Measurements from ENCODE around the gene TNFRSF17.

TNFRSF17 gene

DNA sequence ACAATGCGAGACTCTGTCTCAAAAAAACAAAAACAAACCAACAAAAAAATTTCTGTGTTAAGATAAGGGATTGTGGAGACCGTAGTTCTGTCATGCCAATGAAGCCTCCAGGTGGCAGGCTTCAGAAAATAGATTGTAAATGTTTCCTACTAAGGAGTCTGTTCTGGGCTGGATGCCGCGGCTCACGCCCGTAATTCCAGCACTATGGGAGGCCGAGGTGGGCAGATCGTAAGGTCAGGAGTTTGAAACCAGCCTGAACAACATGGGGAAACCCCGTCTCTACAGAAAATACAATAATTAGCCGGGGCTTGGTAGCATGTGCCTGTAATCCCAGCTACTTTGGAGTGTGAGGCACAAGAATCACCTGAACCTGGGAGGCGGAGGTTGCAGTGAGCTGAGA, 7.1 kb downstream of the TNFRSF17 start:
- DNase-seq: no peak

DNA sequence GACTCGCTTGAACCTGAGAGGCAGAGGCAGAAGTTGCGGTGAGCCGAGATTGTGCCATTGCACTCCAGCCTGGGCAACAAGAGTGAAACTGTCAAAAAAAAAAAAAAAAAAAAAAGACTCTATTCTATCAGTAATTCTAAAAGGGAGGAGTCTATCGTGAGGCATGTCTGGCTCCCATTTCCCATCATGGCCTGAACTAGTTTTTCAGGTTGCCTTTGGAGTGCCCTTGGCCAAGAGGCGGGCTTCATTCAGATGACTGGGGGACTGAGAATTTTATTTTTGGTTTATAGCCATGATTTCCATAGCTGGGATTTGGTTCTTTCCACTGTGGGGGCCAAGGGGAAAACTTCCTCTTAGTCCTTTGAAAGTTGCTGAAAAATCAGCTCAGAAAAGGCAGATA, 8.1 kb downstream of the TNFRSF17 start:
- DNase-seq: no peak

DNA sequence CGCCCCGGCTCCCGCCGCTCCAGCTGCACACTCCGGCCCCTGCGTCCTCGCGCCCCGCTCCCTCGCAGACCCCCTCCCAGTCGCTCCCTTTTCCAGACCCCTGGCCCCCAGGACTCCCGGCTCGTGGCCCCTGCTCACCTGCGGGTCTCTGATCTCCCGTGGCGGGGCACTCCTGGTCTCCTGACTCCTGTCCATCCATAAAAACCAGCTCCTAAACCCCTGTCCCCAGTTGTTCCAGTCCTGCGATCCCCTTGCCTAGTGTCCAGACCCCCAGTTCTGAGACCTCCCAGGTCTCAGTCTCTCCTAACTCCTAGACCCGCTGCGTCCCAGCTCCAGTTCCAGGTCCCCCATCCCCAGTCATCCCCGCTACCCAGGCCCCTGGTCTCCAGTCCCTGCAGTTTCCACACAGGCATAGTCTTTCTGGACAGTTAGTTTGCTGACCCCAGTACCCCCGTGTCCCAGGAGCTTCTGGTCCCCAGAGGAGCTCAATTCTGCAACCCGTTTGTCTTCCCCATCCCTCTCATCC, 11.9 kb downstream of the TNFRSF17 start:
- no peak for DNase-seq

DNA sequence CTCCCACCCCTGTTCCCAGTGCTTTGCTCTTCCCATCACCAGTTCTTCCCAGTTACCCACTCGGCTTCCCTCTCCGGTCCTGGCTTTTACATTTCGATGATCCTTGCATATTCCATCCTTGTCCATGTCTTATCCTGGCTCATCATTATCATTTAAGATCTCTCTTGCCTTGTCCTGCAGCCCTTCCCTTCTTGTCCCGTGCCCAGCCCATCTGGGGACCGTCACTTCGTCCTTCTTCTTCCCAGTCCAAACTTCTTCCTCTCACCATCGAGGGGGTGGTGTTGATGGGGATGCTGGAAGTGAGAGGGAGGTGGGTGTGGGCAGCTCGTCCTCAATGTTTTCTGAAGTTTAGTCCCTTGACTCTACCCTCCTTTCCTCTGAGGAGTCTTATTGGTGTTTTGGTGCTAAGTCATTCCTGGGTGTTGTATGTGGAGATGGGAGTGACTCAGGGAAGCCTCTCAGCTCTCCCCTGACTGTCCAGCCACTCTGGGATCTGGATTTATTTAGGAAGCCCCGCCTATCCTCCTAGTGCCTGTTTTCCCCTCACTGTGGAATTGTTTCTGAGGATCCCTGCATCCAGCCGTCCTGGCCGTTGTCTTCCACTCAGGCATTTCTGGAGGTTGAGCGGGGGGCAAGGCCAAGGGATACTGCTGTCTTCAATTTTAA, 12.5 kb downstream of the TNFRSF17 start:
- no peak for DNase-seq

GRCh38 chr16:11978080-11978479, 13.1 kb downstream of the TNFRSF17 start:
- DNase-seq: no peak

DNA sequence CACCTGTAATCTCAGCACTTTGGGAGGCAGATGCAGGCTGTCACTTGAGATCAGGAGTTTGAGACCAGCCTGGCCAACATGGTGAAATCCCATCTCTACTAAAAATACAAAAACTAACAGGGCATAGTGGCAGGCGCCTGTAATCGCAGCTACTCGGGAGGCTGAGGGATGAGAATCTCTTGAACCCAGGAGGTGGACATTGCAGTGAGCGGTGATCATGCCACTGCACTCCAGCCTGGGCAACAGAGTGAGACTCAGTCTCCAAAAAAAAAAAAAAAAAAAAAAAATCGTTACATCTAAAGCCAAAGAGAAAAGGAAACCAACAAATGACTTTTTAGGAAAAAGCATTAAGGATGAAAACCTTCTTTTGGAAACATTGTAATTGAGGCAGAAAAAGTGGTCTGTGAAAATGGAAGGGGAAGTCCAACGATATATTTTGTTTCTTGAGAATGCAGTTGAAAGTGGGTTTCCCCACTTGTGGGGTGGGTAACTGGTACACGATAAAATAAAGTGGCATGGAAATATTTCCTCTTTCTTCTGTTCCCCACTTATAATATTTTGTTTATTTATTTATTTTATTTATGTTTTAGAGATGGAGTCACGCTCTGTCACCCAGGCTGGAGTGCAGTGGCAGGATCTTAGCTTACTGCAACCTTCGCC, 14.1 kb downstream of the TNFRSF17 start:
- DNase-seq: no peak

GRCh38 chr16:11980136-11980844, 15.3 kb downstream of the TNFRSF17 start:
- DNase-seq: no peak

DNA sequence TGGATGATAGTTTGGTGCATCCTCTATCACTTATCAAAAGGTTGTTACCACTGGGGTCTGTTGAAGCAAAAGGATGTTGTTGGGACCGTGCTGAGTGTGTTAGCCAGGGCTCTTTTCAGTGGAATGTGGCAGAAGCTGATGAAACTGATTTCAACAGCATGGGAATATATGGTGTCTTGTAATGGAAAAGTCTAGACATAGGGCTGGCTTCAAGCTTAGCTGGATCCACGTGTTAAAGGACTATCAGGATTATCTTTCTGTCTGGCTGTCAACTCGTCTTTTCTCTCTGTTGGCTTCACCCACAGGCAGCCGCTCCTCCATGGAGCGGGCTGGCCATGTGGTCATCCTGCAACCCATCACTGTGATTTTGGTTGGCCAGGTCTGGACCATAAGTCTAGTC, 20.2 kb downstream of the TNFRSF17 start:
- no peak for DNase-seq

- DNase-seq: no peak
Measured at GRCh38 chr16:11986521-11987057, 21.6 kb downstream of the TNFRSF17 start.

GRCh38 chr16:11988258-11988978, 23.4 kb downstream of the TNFRSF17 start:
- DNase-seq: no peak

DNA sequence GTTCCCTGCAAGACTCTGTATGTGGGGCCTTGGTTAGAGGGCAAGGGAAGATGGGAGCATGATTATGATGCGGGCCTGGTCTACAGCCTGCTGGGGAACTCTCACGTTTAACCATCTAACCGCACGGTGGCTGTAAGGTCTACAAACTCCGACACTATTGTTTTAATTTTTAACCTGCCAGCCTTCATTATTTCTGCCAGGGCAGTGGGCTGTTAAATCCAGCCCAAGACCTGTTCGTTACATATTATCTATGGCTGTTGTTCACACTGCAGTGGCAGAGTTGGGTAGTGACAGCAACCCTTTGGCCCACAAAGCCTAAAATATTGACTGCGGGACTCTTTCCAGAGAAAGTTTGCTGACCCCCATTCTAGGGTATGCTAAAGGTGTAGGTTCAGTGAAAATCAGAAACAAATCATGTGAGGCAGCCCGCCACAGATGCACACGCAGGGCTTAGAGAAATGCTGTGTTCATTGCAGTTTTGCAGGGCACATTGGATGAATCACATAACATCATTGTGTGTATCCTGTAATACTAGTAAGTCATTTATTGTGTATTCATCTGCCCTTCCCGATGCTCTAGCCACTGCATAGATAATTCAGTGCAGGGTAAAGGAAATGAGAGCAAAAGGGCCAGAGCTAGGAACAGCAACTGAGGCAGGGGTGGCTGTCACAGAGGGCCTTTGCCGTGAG, 25.8 kb downstream of the TNFRSF17 start:
- no peak for DNase-seq

DNA sequence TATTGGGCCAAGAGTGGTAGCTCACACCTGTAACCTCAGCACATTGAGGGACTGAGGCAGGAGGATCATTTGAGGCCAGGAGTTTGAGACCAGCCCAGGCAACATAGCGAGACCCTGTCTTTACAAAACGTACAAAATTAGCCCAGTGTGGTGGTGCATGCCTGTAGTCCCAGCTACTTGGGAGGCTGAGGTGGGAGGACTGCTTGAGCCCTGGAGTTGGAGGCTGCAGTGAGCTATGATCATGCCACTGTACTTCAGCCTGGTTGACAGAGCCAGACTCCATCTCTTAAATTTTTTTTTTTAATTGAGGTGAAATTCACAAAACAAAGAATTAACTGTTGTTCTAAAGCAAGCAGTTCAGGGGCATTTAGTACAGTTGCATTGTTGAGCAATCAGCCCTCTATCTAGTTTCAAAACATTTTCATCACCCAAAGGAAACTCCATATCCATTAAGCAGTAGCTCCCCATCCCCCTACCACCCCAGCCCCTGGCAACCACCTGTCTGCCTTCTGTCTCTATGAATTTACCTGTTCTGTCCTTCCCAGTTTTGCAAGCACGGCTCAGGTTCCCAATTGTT, 27.1 kb downstream of the TNFRSF17 start:
- no peak for DNase-seq

DNA sequence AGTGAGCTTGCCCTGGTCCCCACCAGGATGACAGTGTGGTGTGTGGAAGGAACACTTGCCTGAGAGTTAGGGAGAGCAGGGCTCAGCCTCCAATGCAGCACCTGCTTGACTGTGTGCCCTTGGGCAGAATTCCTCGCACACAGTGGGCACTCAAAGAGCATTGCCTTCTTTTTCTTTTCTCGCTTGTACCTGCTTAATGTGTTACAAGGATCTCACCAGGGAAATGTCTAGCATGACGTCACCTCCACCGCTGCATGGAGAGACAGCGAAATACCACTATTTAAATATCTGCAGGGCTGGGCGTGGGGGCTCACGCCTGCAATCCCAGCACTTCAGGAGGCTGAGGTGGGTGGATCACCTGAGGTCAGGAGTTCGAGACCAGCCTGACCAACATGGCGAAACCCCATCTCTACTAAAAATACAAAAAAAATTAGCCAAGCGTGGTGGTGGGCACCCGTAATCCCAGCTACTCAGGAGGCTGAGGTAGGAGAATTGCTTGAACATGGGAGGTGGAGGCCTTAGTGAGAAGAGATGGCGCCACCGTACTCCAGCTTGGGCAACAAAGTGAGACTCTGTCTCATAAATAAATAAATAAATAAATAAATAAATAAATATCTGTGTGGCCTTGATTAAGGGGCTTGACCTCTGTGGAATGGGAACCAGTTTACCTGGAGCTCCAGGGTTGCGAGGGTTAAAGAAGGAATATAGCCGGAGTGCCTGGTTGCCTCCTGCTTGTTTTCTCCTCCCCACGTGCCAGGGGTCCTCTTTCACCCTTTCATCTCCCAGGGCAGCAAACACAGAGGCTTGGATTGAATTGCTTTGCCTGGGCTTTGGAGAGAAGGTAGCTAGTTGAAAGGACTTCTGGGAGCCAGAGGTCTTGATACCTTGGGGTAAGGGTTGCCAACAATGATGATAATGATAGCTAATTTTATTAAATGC, 27.8 kb downstream of the TNFRSF17 start:
- no peak for DNase-seq

DNA sequence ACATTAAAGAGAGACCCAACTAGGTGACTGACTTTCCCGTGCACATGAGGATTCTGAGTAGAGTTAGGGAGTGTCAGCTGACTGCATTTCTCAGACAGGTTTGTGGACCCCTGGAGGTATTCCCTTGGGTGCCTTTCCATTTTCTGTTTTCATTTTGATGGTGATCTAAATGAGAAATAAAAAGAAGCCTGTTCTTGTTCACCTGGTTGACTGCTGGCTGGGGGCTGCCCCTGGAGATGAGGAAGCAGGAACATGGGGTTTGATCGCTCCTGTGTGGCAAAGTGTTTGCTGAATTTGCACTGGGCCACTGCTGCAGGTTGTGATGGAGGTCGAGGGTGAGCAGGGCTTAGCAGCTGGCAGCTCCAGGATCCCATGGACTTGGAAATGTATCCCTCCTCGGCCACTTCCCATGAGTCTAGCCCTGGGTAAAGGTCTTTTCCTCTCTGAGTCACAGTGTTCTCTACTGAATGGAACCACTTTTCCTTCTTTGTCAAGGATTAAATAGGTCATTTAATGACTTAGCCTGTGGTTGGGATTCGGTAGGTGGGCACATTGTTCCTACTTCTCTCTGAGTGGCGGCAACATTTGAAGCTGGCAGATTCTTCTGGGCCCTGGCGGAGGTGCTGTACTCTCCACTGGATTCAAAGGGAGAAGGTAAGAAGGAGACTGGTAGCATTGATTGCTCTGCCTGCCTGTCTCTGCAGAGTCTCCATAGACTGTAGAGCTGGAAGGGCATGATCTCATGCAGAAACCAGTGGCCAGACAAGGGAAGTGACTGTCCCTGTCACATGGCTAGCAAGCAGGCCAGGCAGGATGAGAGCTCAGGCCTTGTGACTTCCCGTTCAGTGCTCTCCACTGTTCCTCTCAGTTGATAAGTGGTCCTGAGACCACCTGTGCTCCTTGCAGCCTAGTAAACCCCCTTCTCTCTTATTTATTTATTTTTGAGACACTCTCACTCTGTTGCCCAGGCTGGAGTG, 29.4 kb downstream of the TNFRSF17 start:
- no peak for DNase-seq

DNA sequence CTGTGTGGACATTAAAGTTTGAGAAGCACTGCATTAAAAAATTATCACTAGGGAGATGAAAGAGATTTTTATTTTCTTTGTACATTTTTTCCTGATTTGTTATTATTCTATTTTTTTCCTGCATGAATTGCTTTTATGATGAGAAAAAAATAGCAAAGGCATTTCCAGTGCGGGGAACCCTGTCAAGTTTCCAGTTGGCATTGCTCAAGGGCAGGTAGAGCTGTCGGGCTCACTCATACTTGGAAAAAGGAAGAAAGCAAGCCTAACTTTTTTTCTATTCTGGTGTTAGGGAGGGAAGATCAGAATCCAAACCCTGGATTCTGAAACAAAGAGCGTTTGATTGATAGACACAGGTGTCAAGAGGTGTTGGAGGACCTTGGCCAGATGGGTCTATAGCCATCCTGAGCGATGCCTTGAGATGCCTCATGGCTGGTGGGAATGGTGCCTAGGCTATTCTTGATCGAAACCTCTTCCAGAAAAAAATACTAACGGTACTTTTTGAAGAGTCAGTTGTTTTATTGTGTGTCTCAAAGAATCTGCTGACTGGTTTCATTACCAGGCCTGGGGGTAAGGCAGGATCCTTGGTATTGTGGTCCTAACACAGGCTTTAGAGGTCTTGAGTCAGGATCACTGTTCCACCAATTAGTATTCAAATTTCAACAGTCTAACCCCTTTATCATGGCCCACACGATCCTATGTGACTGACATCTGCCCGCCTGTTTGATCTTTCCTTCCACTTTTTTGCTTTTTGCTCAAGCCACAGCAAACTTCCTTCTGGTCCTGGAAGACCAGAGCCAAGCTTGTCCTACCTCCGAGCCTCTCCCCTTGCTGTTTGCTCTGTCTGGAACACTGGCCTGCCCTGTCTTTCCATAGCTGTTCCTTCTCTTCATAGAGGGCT, 31.7 kb downstream of the TNFRSF17 start:
- DNase-seq: no peak

GRCh38 chr16:12000032-12000431, 35.0 kb downstream of the TNFRSF17 start:
- DNase-seq: no peak

GRCh38 chr16:12002447-12003006, 37.5 kb downstream of the TNFRSF17 start:
- no peak for DNase-seq

- DNase-seq: no peak
Measured at GRCh38 chr16:12006637-12007036, 41.6 kb downstream of the TNFRSF17 start.
